Panc1 (cell line): ENCODE data around the gene SAT2. TPM values are rescaled to one million over a fixed set of nuclear protein-coding genes. Genes with fewer than 3 reads are reported as not detected.
A peak's percentile ranks its signal among the peaks of the same experiment; 100 is the strongest.

Source experiments
- ATAC-seq: fragments of 200-7000 bp; cut with Tn5 transposase; 2 replicates; pipeline ENCODE4 v1.9.1; 2020; ENCODE audit warnings: mild to moderate bottlenecking, moderate library complexity
- BruUV-seq: library from RNA; stranded (reverse); fragments of 400-500 nt; replicated peaks from 2 replicates; lab custom pipeline; 2021; lab: Mats Ljungman, UMichigan
- CTCF ChIA-PET: fragments of 300-600 bp; sonication (Branson Sonifier 250); formaldehyde crosslinking; loops from one replicate; lab custom pipeline; 2022; ENCODE audit warnings: antibody characterized with exemption; lab: Charles Lee
- POLR2A ChIA-PET: fragments of 300-600 bp; sonication (Branson Sonifier 250); formaldehyde crosslinking; loops from one replicate; lab custom pipeline; 2022; ENCODE audit warnings: antibody characterized with exemption; lab: Charles Lee
- DNase-seq: peaks from one replicate; pipeline ENCODE4 v3.0.0-alpha.2; 2010; ENCODE audit warnings: low read depth, low spot score
- H3K27ac ChIP-seq: 2 replicates; pipeline ENCODE4 v1.5.1; 2011; ENCODE audit warnings: mild to moderate bottlenecking, low read length, inconsistent platforms
- H3K27me3 ChIP-seq: fragments of 200-500 bp; sonication (Bioruptor generic); 2 replicates; pipeline ENCODE4 v1.6.0; 2014; ENCODE audit warnings: low read length, inconsistent platforms; ENCODE audit not compliant: control insufficient read depth, insufficient read depth
- H3K36me3 ChIP-seq: fragments of 200-500 bp; sonication (Bioruptor generic); 2 replicates; pipeline ENCODE4 v1.5.1; 2014; ENCODE audit warnings: inconsistent platforms, mild to moderate bottlenecking, low read length, moderate library complexity; ENCODE audit not compliant: control insufficient read depth, insufficient read depth
- H3K4me1 ChIP-seq: 2 replicates; pipeline ENCODE4 v1.5.1; 2011; ENCODE audit warnings: inconsistent platforms, mild to moderate bottlenecking, low read length, moderate library complexity; ENCODE audit not compliant: control insufficient read depth, insufficient read depth
- H3K4me3 ChIP-seq, 2 experiments: 2 replicates each; pipeline ENCODE4 v1.5.1; 2011 to 2012; ENCODE audit warnings: low read depth in 2 of 2, low read length in 2 of 2, mild to moderate bottlenecking in 2 of 2, inconsistent platforms in 1 of 2, moderate library complexity in 1 of 2
- H3K9me3 ChIP-seq: fragments of 200-500 bp; sonication (Bioruptor generic); 2 replicates; pipeline ENCODE4 v1.5.1; 2014; ENCODE audit warnings: low read depth, mild to moderate bottlenecking, inconsistent platforms, low read length, moderate library complexity; ENCODE audit not compliant: control insufficient read depth, insufficient read depth
- CTCF ChIP-seq: fragments of 450-650 bp; IDR thresholded peaks from 2 replicates; pipeline ENCODE4 v1.5.1; 2017; ENCODE audit warnings: mild to moderate bottlenecking
- POLR2AphosphoS5 ChIP-seq: IDR thresholded peaks from 2 replicates; pipeline ENCODE4 v1.6.1; 2012; ENCODE audit warnings: mild to moderate bottlenecking, low read depth, low read length, moderate library complexity
- REST ChIP-seq, 2 experiments: IDR thresholded peaks; 2 replicates each; pipeline ENCODE4 v1.6.1; 2011 to 2012; ENCODE audit warnings: low read depth in 2 of 2, control low read depth in 1 of 2, low read length in 1 of 2, mild to moderate bottlenecking in 1 of 2, moderate library complexity in 1 of 2; ENCODE audit not compliant: insufficient read depth in 1 of 2
- SIN3A ChIP-seq: IDR thresholded peaks from 2 replicates; pipeline ENCODE4 v1.6.1; 2012; ENCODE audit warnings: low read depth, mild to moderate bottlenecking, low read length, moderate library complexity, borderline replicate concordance; ENCODE audit not compliant: insufficient read depth
- TCF7L2 ChIP-seq: IDR thresholded peaks from 2 replicates; pipeline ENCODE4 v1.6.1; 2011; ENCODE audit warnings: mild to moderate bottlenecking, low read depth, low read length, inconsistent platforms
- in situ Hi-C: cut with HindIII; loops from 2 replicates; pipeline ENCODE4 v1.10.0; 2016; ENCODE audit warnings: low sequenced_read_pairs, low pct_unique_long_range_greater_than_20kb
- intact Hi-C: fragments of 100-400 bp; cut with micrococcal nuclease; formaldehyde crosslinking; loops from one replicate; pipeline ENCODE4 v1.10.0; 2022; ENCODE audit not compliant: unreplicated experiment
- total RNA-seq: library from RNA; stranded (reverse); gene quantifications from one replicate; pipeline ENCODE4 v1.2.1, GENCODE V29; 2021; ENCODE audit not compliant: unreplicated experiment

Gene SAT2
- total RNA-seq, 1 experiment from 2014 or later: 74.8 TPM

- POLR2A ChIA-PET: no interaction called here
These were observed 40.9 kb upstream of the SAT2 start for GRCh38 chr17:7668482-7668881.

GRCh38 chr17:7667656-7668406 lies 40.2 kb upstream of the SAT2 start:
- in situ Hi-C loops (no loop called here), intact Hi-C loops (no loop called here)
- ATAC-seq (peak; percentile 53; the same call in 1 of the 2 replicates), DNase-seq (no peak)
- ChIA-PET POLR2A (interaction anchor here (0.6 to 0.7 kb wide), 2 partner anchors 11 to 37 kb away, joined by 3 to 6 read pairs; no protein-coding TSS in a partner anchor), CTCF (interaction anchor here (0.6 kb wide), 1 partner anchor 9 kb away, joined by 3 read pairs; no protein-coding TSS in a partner anchor)
- Histone ChIP-seq H3K27ac (no peak overlapping the region), H3K4me1 (no peaks in the 10 kb centered on the region), H3K9me3 (no peaks in the 10 kb centered on the region), H3K36me3 (peaks cover 6% of the 10 kb centered on the region), H3K4me3 (no peak overlapping the region), H3K27me3 (no peaks in the 10 kb centered on the region)
- TF ChIP-seq SIN3A (no peak), REST (IDR thresholded peaks at IDR 0.05; ENCODE audit: insufficient read depth in 1 of 2, low read depth in 2 of 2, low read length in 1 of 2) (no peak), POLR2AphosphoS5 (no peak), TCF7L2 (no peak), CTCF (no peak)
- BruUV-seq: no TSS peak

More at GRCh38 chr17:7668482-7668881, 40.9 kb upstream of the SAT2 start:
- Histone ChIP-seq H3K27me3 (no peaks in the 10 kb centered on the region), H3K27ac (no peak overlapping the region), H3K4me3 (no peak overlapping the region), H3K36me3 (peaks cover 6% of the 10 kb centered on the region), H3K9me3 (no peaks in the 10 kb centered on the region), H3K4me1 (no peaks in the 10 kb centered on the region)
- DNase-seq: no peak
- CTCF ChIA-PET: no interaction called here
- intact Hi-C loops (no loop called here), in situ Hi-C loops (no loop called here)
- no TSS peak for BruUV-seq
- TF ChIP-seq REST (IDR thresholded peaks at IDR 0.05; ENCODE audit: insufficient read depth in 1 of 2, low read depth in 2 of 2, low read length in 1 of 2) (no peak), POLR2AphosphoS5 (no peak), CTCF (no peak), SIN3A (no peak), TCF7L2 (no peak)
- ATAC-seq: no peak
